Measurements from ENCODE around the gene EID3.
"Not testable (repeated sequence)": the region's sequence is repeated elsewhere in the genome, so short reads cannot be mapped to it uniquely, and the experiment has no call there.

EID3 gene

DNA sequence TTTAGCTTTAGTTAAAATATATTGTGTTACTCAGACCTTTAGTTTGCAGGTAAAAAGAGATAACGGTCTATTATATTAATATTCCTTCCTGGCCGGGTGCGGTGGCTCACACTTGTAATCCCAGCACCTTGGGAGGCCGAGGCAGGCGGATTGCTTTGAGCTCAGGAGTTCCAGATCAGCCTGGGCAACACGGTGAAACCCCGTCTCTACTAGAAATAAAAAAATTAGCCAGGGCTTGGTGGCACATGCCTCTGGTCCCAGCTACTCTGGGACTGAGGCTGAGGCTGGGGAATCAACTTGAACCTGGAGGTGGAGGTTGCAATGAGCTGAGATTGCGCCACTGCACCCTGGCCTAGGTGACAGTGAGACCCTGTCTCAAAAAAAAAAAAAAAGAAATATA lies 13.2 kb upstream of the EID3 start:
- no peak for DNase-seq (ENCODE audit: low read depth)

DNA sequence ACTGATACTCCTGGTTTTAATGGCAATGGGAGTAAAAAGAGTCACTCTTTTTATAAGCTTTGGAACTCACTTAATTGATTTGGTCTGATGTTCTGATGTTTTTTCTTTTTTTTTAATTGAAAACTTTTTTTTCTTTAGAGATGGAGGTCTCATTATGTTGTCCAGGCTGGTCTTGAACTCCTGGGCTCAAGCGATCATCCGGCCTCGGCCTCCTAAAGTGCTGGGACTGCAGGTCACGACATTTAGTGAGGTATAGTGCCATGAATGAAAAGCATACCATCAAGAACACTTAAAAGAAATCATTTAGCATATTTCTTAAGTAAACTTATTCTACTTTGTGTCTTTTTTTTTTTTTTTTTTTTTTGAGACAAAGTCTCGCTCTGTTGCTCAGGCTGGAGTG lies 12.7 kb upstream of the EID3 start:
- DNase-seq (ENCODE audit: low read depth) = no peak

DNA sequence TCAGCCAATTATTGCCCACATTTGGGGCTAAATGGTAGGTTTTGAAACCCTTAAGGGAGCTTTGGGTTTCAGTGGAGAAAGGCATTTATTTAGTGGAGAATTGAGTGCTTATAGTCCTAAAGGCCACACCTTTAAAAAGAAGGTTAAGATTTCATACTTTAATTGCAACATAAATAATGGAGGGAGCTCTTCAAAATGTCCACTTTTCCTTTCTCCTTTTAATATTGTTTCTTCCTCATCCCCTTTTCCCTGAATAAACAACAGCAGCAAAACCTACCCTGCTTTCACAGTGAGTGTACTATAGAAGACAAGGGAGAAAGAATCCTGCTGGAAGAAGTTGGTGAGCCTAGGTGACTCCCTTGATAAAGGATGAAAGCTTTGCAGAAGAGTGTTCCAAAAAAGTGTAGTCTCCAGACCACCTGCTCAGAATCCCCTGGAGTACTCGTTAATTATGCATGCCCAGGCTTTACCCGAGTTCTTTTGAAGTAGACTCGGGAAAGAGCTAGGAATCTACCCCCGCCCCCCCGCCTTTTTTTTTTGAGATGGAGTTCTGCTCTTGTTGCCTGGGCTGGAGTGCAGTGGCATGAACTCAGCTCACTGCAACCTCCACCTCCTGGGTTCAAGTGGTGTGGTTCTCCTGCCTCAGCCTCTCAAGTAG lies 11.5 kb upstream of the EID3 start:
- no peak for DNase-seq (ENCODE audit: low read depth)

GRCh38 chr12:104292872-104293794 lies 10.4 kb upstream of the EID3 start:
- DNase-seq (ENCODE audit: low read depth) = no peak

DNA sequence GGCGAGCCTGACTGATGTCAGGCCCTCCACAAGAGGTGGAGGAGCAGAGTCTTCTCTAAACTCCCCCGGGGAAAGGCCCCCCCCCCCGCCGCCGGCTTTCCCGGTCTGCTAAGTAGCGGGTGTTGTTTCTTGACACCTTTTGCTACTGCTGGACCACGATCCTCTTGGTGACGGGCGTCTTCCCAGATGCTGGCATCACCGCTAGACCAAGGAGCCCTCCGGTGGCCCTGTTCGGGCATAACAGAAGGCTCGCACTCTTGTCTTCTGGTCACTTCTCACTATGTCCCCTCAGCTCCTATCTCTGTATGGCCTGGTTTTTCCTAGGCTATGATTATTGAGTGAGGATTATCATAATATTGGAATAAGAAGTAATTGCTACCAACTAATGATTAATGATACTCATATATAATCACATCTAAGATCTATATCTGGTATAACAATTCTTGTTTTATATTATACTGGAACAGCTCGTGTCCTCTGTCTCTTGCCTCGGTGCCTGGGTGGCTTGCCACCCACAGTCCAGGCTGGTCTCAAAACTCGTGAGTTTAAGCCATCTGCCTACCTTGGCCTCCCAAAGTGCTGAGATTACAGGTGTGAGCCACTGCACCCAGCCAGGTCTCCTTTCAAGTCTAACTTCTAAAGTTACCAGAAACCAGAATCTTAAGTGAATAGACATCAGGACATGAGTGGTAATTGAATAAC lies 9.2 kb upstream of the EID3 start:
- not testable (repeated sequence) for DNase-seq (ENCODE audit: low read depth)

- no peak for DNase-seq (ENCODE audit: low read depth)
Observed at GRCh38 chr12:104294927-104295668, 8.4 kb upstream of the EID3 start.

DNA sequence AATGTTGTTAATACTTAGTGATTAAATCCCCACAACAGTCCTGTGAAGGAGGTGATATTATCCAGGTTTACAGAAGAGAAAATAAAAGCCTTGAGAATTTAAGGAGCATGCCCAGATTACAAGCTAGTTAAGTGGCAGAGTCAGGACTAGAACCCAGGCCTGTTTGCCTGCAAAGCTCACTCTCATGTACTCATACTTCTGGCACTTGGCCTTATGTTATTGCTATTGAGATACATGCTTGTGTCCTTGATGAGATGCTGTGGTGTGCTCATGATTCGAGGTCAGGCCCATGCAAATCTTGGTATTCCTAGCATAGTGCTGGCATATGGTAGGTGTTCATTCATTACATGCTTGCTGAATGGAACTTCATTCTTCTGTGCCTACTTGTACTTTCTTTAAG lies 7.6 kb upstream of the EID3 start:
- no peak for DNase-seq (ENCODE audit: low read depth)

DNA sequence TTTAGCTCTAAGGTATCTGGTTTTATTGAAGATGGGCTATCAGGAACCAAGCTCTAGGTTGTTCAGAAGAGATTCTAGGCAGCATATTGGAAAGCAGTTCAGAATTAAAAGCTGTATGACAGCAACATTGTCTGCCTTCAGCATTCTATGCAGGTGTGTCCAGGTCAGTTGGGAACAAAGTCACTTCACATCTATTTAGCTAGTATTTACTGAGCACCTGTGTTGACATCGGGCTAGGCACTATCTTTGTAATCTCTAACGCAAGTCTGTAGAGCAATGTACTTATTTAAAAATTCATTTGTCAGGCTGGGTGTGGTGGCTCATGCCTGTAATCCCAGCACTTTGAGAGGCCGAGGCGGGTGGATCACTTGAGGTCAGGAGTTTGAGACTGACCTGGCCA lies 6.8 kb upstream of the EID3 start:
- no peak for DNase-seq (ENCODE audit: low read depth)

- DNase-seq (ENCODE audit: low read depth) = no peak
Observed at GRCh38 chr12:104297477-104298113, 5.9 kb upstream of the EID3 start.

- no peak for DNase-seq (ENCODE audit: low read depth)
Observed at GRCh38 chr12:104299842-104300481, 3.6 kb upstream of the EID3 start.

GRCh38 chr12:104304261-104305009 lies 896 bp downstream of the EID3 start:
- no peak for DNase-seq (ENCODE audit: low read depth)

DNA sequence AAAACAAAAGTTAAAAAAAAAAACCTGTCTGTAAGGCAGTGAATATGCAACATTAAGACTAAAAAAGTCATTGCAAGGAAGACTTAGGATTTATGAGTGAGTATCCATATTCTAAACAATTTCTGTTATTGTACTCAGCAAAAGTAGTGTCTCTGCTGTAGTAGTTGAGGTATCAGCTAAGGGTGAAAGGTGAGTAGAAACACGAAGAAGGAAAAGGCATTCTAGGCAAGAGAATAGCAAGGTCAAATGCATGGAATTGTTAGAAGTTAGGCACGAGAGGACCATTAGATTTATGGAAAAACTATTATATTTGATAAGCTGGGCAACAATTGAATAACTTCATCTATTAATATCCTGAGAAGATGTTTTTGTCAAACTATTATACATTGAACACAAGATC lies 1.8 kb downstream of the EID3 start:
- DNase-seq (ENCODE audit: low read depth) = no peak

- DNase-seq (ENCODE audit: low read depth) = no peak
Observed at GRCh38 chr12:104306376-104306775, 2.8 kb downstream of the EID3 start.

DNA sequence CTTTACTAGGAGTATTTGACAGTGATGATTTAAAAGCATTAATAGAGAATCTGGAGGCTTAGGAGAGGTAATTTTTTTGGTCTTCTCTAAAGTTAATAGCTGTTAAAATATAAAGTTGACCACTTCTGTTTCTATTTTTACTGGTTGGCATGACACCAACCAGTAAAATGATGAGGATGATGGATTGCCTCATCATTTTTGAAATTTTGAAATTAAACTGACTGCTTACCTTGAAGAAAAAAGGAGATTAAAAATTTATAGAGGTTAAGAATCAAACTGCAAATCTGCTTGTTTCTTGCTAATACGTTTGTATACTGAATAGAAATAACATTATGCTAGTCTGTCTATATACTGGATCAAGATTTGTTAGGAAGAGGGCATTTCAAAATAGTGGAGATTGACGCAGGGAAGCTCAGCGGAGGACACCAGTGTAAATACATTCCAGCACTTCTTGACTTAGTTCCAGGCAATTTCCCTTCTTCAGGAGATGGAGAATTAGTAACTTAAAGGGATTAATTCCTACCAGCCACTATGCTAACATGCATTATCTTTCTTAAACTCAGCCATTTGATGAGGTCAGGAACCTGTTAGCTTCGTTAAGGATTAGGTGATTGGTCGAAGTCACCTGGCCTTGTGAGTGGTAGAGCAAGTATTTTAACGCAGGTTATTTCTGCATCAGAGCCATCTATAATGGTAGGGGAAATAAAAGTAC lies 3.6 kb downstream of the EID3 start:
- no peak for DNase-seq (ENCODE audit: low read depth)

DNA sequence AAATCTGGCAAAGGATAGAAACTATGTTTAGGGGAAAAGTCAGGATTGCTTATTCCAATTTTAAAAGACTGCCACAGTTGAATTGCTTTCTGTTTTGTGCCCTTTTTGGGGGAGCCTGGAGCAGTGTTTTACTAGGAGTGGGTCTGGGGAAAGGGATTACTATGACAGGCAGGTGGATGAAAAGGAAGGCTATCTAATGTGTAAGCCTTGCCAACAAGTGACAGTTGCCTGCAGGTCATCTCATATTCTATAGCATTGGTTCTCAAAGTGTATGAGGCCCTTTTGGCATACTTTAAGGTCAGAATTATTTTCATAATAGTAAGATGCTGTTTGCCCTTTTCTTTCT lies 4.1 kb downstream of the EID3 start:
- DNase-seq (ENCODE audit: low read depth) = no peak

- DNase-seq (ENCODE audit: low read depth) = no peak
Observed at GRCh38 chr12:104309446-104309993, 6.0 kb downstream of the EID3 start.

DNA sequence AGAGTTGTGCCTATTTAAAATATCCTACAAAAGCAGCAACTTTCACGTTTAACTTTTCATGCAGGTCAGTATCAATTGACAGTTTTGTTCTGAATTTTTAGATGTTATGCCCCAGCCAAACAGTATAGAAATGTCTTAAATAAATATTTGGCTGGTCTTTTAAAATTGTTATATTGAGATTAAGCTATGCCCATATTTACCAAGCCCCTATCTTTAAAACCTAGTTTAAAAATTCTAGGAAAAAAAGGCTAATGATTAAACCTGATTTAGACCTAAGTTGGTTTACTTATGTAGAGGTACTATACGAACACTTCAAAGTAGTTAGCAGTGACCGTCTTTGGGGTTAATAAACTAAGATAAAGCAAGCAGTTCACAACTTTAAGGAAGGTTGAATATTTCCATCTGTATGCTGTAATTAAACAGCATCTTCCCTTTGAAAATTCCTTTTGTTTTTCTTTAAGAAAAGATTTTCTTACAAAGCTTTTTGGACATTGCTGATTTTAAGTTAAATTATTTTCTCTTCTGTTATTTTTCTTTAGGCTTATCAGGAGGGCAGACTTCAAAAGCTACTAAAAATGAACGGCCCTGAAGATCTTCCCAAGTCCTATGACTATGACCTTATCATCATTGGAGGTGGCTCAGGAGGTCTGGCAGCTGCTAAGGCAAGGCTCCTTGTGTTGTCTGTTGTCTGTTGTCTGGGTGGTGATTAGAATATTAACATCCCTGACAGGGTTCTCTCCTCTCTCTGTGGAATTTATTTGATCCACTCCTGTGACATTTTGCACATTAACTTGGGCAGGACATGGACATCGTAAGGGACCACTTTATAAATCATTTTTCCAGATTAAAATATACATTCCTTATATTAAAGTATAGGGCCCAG lies 7.5 kb downstream of the EID3 start:
- no peak for DNase-seq (ENCODE audit: low read depth)

DNA sequence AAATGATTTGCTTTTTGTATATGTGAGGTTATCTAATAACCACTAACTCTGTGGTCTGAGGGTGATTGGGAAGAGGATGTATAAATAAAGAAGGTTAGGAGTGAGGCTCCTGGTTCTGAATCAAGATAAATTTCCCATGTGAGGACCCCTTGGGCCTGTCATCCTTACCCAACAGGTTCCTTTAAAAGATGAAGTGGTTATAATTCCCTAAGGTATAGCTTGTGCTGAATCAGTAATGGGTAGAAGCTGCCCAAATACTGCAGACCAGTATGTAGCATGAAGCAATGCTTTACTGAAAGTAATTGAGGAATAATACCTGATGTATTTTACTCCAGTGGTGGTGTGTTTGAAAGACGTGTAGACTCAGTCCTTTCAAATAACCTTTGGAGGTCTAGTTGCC lies 8.7 kb downstream of the EID3 start:
- DNase-seq (ENCODE audit: low read depth) = no peak

DNA sequence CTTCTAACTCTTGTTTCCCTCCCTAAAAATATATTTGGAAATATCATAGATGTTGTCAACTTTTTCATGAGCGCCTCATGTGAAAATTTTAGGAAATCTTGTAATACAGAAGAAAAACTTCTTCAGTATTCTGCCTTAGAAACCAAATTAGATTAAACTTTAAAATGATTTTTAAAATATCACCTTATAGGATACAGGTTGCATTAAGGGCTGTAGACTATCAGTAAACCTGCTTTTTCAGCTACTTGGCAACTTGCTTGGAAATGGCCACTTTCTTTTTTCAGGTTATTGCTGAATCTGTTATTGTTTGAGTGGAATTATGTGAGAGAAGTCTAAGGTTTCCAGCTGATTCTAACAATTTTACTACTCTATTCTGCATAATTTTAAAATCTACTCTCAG lies 9.1 kb downstream of the EID3 start:
- DNase-seq (ENCODE audit: low read depth) = no peak
